Measurements from ENCODE around the gene GUCY2C.

GUCY2C gene

GRCh38 chr12:14577344-14577743 is 119.1 kb downstream of the GUCY2C start:
- TF ChIP-seq CTCF (IDR thresholded peaks at IDR 0.05; ENCODE audit: low read length) = no peak
- no peak for TF ChIP-seq EZH2 (IDR thresholded peaks at IDR 0.05; ENCODE audit: borderline replicate concordance, low read length)
- Histone ChIP-seq H3K27ac (ENCODE audit: low read depth, low read length, poor library complexity, severe bottlenecking) (peak overlapping the region; percentile 91), H4K20me1 (ENCODE audit: insufficient read depth, low read length) (no peaks in the 10 kb centered on the region), H3K9me3 (ENCODE audit: low read length) (no peaks in the 10 kb centered on the region), H3K36me3 (ENCODE audit: insufficient read depth, low read length) (no peaks in the 10 kb centered on the region), H3K4me1 (ENCODE audit: insufficient read depth, low read length, severe bottlenecking) (peaks cover 64% of the 10 kb centered on the region), H3K9ac (ENCODE audit: low read length) (no peak overlapping the region; the same call in 1 of the 2 replicates), H2AFZ (ENCODE audit: low read length) (no peak overlapping the region), H3K9me2 (ENCODE audit: low read depth, low read length) (no peaks in the 10 kb centered on the region), H3K4me2 (ENCODE audit: low read length) (peak overlapping the region; percentile 55), H3K4me3 (ENCODE audit: low read depth, low read length, poor library complexity, severe bottlenecking) (no peak overlapping the region), H3K27me3 (ENCODE audit: insufficient read depth, low read length) (no peaks in the 10 kb centered on the region), H3K79me2 (ENCODE audit: insufficient read depth, low read length) (no peaks in the 10 kb centered on the region), H3F3A (ENCODE audit: insufficient read depth, low read length) (peaks cover 15% of the 10 kb centered on the region; the same call in 1 of the 2 replicates)

- Histone ChIP-seq H3K27ac (ENCODE audit: low read depth, low read length, poor library complexity, severe bottlenecking) (peak overlapping the region; percentile 91), H3K9ac (ENCODE audit: low read length) (peak overlapping the region; percentile 36), H3K36me3 (ENCODE audit: insufficient read depth, low read length) (no peaks in the 10 kb centered on the region), H3F3A (ENCODE audit: insufficient read depth, low read length) (peaks cover 15% of the 10 kb centered on the region; the same call in 1 of the 2 replicates), H3K4me2 (ENCODE audit: low read length) (peak overlapping the region; percentile 55), H3K79me2 (ENCODE audit: insufficient read depth, low read length) (no peaks in the 10 kb centered on the region), H4K20me1 (ENCODE audit: insufficient read depth, low read length) (no peaks in the 10 kb centered on the region), H3K4me1 (ENCODE audit: insufficient read depth, low read length, severe bottlenecking) (peaks cover 68% of the 10 kb centered on the region), H3K4me3 (ENCODE audit: low read depth, low read length, poor library complexity, severe bottlenecking) (no peak overlapping the region), H3K9me3 (ENCODE audit: low read length) (no peaks in the 10 kb centered on the region), H2AFZ (ENCODE audit: low read length) (no peak overlapping the region), H3K27me3 (ENCODE audit: insufficient read depth, low read length) (no peaks in the 10 kb centered on the region), H3K9me2 (ENCODE audit: low read depth, low read length) (no peaks in the 10 kb centered on the region)
- TF ChIP-seq CTCF (IDR thresholded peaks at IDR 0.05; ENCODE audit: low read length) (no peak), EZH2 (IDR thresholded peaks at IDR 0.05; ENCODE audit: borderline replicate concordance, low read length) (no peak)
Measured at GRCh38 chr12:14576896-14577295, 119.5 kb downstream of the GUCY2C start.

GRCh38 chr12:14575585-14575984 is 120.8 kb downstream of the GUCY2C start:
- no peak overlapping the region for H3K4me2 ChIP-seq (ENCODE audit: low read length)
- H4K20me1 ChIP-seq (ENCODE audit: insufficient read depth, low read length) = no peaks in the 10 kb centered on the region

More at GRCh38 chr12:14575585-14575984, 120.8 kb downstream of the GUCY2C start:
- Histone ChIP-seq H3K79me2 (ENCODE audit: insufficient read depth, low read length) (no peaks in the 10 kb centered on the region), H3K36me3 (ENCODE audit: insufficient read depth, low read length) (no peaks in the 10 kb centered on the region), H3K9me3 (ENCODE audit: low read length) (no peaks in the 10 kb centered on the region), H3K4me1 (ENCODE audit: insufficient read depth, low read length, severe bottlenecking) (peaks cover 72% of the 10 kb centered on the region), H3K4me3 (ENCODE audit: low read depth, low read length, poor library complexity, severe bottlenecking) (no peak overlapping the region), H3K9ac (ENCODE audit: low read length) (no peak overlapping the region), H3K27me3 (ENCODE audit: insufficient read depth, low read length) (no peaks in the 10 kb centered on the region), H3K27ac (ENCODE audit: low read depth, low read length, poor library complexity, severe bottlenecking) (peak overlapping the region; percentile 91), H2AFZ (ENCODE audit: low read length) (no peak overlapping the region), H3K9me2 (ENCODE audit: low read depth, low read length) (no peaks in the 10 kb centered on the region), H3F3A (ENCODE audit: insufficient read depth, low read length) (peaks cover 11% of the 10 kb centered on the region; the same call in 1 of the 2 replicates)
- TF ChIP-seq CTCF (IDR thresholded peaks at IDR 0.05; ENCODE audit: low read length) = no peak
- TF ChIP-seq EZH2 (IDR thresholded peaks at IDR 0.05; ENCODE audit: borderline replicate concordance, low read length) = no peak
